HepG2 (cell line): ENCODE measurements around the gene BDH2. TPM values are rescaled to one million over a fixed set of nuclear protein-coding genes. Genes with fewer than 3 reads are reported as not detected.

ENCODE experiments used
- BRD4 ChIP-seq: sonication (generic); formaldehyde crosslinking; IDR thresholded peaks from 2 replicates; pipeline ENCODE4 v1.4.0; 2020; ENCODE audit warnings: missing genetic modification reagents
- CBX1 ChIP-seq: IDR thresholded peaks from one replicate; pipeline ENCODE4 v1.6.1; 2016; ENCODE audit warnings: antibody characterized with exemption, low read depth
- FOXK1 ChIP-seq: sonication (generic); formaldehyde crosslinking; IDR thresholded peaks from 2 replicates; pipeline ENCODE4 v1.4.0; 2020; ENCODE audit warnings: low read depth, missing genetic modification reagents, borderline replicate concordance
- KLF16 ChIP-seq, 2 experiments: sonication (generic) in 1 of 2; formaldehyde crosslinking in 1 of 2; IDR thresholded peaks; 2 replicates each; pipeline versions ENCODE4 v1.6.1 to v1.8.0; 2016 to 2023; ENCODE audit warnings: missing genetic modification reagents in 2 of 2, missing compliant biosample characterization in 1 of 2
- NR2C2 ChIP-seq: sonication (generic); formaldehyde crosslinking; IDR thresholded peaks from 2 replicates; pipeline ENCODE4 v1.4.0; 2020; ENCODE audit warnings: missing genetic modification reagents, mild to moderate bottlenecking, moderate library complexity, borderline replicate concordance
- PHF8 ChIP-seq: sonication (generic); formaldehyde crosslinking; IDR thresholded peaks from 2 replicates; pipeline ENCODE4 v1.5.0; 2020; ENCODE audit warnings: missing genetic modification reagents
- RAD21 ChIP-seq: fragments of 450-650 bp; formaldehyde crosslinking; IDR thresholded peaks from 2 replicates; pipeline ENCODE4 v1.5.0; 2020; ENCODE audit warnings: mild to moderate bottlenecking
- ZBTB3 ChIP-seq: sonication (generic); formaldehyde crosslinking; IDR thresholded peaks from 2 replicates; pipeline ENCODE4 v1.4.0; 2020; ENCODE audit warnings: low read depth, mild to moderate bottlenecking, moderate library complexity, missing genetic modification reagents, borderline replicate concordance
- ZNF205 ChIP-seq: IDR thresholded peaks from 2 replicates; pipeline ENCODE4 v1.6.1; 2018; ENCODE audit warnings: missing biosample characterization, missing genetic modification reagents
- ZNF264 ChIP-seq: sonication (generic); formaldehyde crosslinking; IDR thresholded peaks from 2 replicates; pipeline ENCODE4 v1.4.0; 2020; ENCODE audit warnings: missing genetic modification reagents
- ZNF432 ChIP-seq: sonication (generic); formaldehyde crosslinking; IDR thresholded peaks from 2 replicates; pipeline ENCODE4 v1.5.0; 2020; ENCODE audit warnings: missing genetic modification reagents, mild to moderate bottlenecking, borderline replicate concordance
- ZNF703 ChIP-seq: sonication (generic); formaldehyde crosslinking; IDR thresholded peaks from 2 replicates; pipeline ENCODE4 v1.5.1; 2020; ENCODE audit warnings: missing genetic modification reagents, mild to moderate bottlenecking, moderate library complexity, borderline replicate concordance
- polyA plus RNA-seq, 8 experiments: library from polyadenylated mRNA; depleted of rRNA in 3 of 8; stranded (reverse) in 7 of 8; unstranded in 1 of 8; fragments of >200 nt; fragmentation: Illumina TruSeq in 4 of 8; extraction: Trizol in 4 of 8; gene quantifications; 2 replicates each; pipeline versions ENCODE4 v1.2.1 to v1.2.3, GENCODE V29; 2011 to 2016; ENCODE audit warnings: low read depth in 4 of 8, missing spikeins in 1 of 8, mixed read lengths in 1 of 8; ENCODE audit not compliant: insufficient read depth in 1 of 8
- total RNA-seq, 5 experiments: library from RNA; depleted of rRNA; stranded (reverse); fragments of >200 nt; fragmentation: Illumina TruSeq; extraction: Trizol; gene quantifications; 2 replicates each; pipeline ENCODE4 v1.2.3, GENCODE V29; 2016; ENCODE audit warnings: low read depth in 1 of 5
- TF ChIP-seq, protein P1 (sequence below): sonication (generic); formaldehyde crosslinking; IDR thresholded peaks from 2 replicates; pipeline ENCODE4 v1.8.0; 2022; ENCODE audit warnings: missing genetic modification reagents, mild to moderate bottlenecking, moderate library complexity, borderline replicate concordance
- TF ChIP-seq, protein P2 (sequence below): sonication (generic); formaldehyde crosslinking; IDR thresholded peaks from 2 replicates; pipeline ENCODE4 v1.4.0; 2020; ENCODE audit warnings: mild to moderate bottlenecking, missing genetic modification reagents
- TF ChIP-seq, protein P3 (sequence below): sonication (generic); formaldehyde crosslinking; IDR thresholded peaks from 2 replicates; pipeline ENCODE4 v1.4.0; 2020; ENCODE audit warnings: missing genetic modification reagents
- TF ChIP-seq, protein P4 (sequence below): sonication (generic); formaldehyde crosslinking; IDR thresholded peaks from 2 replicates; pipeline ENCODE4 v1.5.1; 2020; ENCODE audit warnings: missing genetic modification reagents, mild to moderate bottlenecking, borderline replicate concordance
- TF ChIP-seq, protein P5 (sequence below): IDR thresholded peaks from 2 replicates; pipeline ENCODE4 v1.6.1; 2016; ENCODE audit warnings: control low read depth
- TF ChIP-seq, protein P6 (sequence below): sonication (generic); formaldehyde crosslinking; IDR thresholded peaks from 2 replicates; pipeline ENCODE4 v1.8.1; 2022; ENCODE audit warnings: low read depth, mild to moderate bottlenecking, missing genetic modification reagents

The BDH2 gene
- total and polyA plus RNA-seq, 2 of the 13 experiments (the other 11 are each of a cell fraction or from before 2014, with no cell fraction given): 34.8 to 46.2 TPM

DNA sequence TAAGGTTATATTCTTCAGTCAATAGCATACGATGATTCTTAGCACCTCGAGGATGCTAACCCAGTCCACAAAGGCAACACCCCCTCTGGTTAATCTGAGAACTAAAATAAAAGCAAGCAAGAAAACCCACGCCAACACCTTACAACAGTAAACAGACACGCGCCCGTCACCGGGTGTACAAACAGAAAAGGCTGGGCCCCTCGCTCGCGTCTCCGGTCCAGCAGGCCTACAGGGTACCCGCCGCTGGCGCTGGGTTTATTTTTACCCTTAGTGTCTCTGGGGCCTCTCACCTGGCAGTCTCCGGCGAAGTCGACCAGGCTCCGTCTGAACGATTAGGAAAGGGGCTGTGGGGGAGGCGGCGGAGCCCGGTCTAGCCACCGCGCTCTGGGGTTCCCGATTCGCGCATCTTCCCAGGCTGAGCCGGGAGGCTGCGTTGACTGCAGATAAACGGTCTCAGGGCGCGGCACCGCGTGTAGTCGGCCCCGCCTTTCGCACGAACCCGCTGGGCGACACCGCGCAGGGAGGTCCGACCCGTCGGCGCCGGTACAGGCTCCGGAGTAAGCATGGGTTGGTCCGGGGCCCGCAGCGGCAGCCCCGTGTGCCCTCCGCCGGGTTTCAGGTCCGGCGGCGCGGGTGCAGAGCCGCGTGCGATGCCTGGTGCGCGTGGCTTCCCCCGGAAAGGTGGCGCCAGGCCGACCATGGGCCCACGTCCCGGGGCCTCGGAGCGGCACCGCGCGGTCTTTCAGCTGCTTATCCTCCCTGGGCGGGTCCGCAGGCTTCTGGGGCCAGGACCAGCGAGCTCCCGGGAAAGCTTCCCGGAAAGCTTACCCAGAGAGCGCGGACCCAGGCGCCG lies 23.5 kb downstream of the BDH2 start (continued):
- 0 out of 2 replicates have a peak, but pooled peaks have one; percentile 33 for TF ChIP-seq FOXK1
- TF ChIP-seq, protein P1, sequence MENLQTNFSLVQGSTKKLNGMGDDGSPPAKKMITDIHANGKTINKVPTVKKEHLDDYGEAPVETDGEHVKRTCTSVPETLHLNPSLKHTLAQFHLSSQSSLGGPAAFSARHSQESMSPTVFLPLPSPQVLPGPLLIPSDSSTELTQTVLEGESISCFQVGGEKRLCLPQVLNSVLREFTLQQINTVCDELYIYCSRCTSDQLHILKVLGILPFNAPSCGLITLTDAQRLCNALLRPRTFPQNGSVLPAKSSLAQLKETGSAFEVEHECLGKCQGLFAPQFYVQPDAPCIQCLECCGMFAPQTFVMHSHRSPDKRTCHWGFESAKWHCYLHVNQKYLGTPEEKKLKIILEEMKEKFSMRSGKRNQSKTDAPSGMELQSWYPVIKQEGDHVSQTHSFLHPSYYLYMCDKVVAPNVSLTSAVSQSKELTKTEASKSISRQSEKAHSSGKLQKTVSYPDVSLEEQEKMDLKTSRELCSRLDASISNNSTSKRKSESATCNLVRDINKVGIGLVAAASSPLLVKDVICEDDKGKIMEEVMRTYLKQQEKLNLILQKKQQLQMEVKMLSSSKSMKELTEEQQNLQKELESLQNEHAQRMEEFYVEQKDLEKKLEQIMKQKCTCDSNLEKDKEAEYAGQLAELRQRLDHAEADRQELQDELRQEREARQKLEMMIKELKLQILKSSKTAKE (CRISPR knock-in tag): 0 out of 2 replicates have a peak, but pooled peaks have one; percentile 39
- TF ChIP-seq ZNF264 (CRISPR knock-in tag): no peak
- peak in 1 of 2 experiments; percentile 80; a peak in 2 of 4 replicates for TF ChIP-seq KLF16 (CRISPR knock-in tag; IDR thresholded peaks at IDR 0.05)
- TF ChIP-seq, protein P2, sequence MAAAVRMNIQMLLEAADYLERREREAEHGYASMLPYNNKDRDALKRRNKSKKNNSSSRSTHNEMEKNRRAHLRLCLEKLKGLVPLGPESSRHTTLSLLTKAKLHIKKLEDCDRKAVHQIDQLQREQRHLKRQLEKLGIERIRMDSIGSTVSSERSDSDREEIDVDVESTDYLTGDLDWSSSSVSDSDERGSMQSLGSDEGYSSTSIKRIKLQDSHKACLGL: peak; percentile 93
- TF ChIP-seq, protein P3, sequence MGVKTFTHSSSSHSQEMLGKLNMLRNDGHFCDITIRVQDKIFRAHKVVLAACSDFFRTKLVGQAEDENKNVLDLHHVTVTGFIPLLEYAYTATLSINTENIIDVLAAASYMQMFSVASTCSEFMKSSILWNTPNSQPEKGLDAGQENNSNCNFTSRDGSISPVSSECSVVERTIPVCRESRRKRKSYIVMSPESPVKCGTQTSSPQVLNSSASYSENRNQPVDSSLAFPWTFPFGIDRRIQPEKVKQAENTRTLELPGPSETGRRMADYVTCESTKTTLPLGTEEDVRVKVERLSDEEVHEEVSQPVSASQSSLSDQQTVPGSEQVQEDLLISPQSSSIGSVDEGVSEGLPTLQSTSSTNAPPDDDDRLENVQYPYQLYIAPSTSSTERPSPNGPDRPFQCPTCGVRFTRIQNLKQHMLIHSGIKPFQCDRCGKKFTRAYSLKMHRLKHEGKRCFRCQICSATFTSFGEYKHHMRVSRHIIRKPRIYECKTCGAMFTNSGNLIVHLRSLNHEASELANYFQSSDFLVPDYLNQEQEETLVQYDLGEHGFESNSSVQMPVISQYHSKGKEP (CRISPR knock-in tag): peak; percentile 74; the same call in 1 of the 2 replicates
- TF ChIP-seq ZNF432 (CRISPR knock-in tag): no peak
- no peak for TF ChIP-seq NR2C2 (CRISPR knock-in tag)
- no peak for TF ChIP-seq ZNF205 (CRISPR knock-in tag)
- TF ChIP-seq, protein P4, sequence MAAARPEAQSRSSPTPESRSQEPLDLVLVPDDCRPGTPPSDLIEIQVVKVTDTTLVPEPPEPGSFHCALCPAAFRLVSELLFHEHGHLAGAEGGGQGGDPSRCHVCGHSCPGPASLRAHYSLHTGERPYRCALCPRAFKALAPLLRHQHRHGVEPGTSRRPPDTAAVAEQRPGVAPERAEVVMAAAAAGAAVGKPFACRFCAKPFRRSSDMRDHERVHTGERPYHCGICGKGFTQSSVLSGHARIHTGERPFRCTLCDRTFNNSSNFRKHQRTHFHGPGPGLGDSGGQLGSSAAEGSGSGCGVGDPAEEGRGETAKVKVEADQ (CRISPR knock-in tag): no peak; the same call in 1 of the 2 replicates
- TF ChIP-seq CBX1: no peak
- no peak for TF ChIP-seq ZNF703 (CRISPR knock-in tag)
- TF ChIP-seq, protein P5, sequence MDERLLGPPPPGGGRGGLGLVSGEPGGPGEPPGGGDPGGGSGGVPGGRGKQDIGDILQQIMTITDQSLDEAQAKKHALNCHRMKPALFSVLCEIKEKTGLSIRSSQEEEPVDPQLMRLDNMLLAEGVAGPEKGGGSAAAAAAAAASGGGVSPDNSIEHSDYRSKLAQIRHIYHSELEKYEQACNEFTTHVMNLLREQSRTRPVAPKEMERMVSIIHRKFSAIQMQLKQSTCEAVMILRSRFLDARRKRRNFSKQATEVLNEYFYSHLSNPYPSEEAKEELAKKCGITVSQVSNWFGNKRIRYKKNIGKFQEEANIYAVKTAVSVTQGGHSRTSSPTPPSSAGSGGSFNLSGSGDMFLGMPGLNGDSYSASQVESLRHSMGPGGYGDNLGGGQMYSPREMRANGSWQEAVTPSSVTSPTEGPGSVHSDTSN (CRISPR knock-in tag): no peak
- peak; percentile 89 for TF ChIP-seq PHF8
- TF ChIP-seq ZBTB3: no peak
- TF ChIP-seq RAD21: peak; percentile 47
- TF ChIP-seq BRD4 (CRISPR knock-in tag): peak; percentile 75
- TF ChIP-seq, protein P6, sequence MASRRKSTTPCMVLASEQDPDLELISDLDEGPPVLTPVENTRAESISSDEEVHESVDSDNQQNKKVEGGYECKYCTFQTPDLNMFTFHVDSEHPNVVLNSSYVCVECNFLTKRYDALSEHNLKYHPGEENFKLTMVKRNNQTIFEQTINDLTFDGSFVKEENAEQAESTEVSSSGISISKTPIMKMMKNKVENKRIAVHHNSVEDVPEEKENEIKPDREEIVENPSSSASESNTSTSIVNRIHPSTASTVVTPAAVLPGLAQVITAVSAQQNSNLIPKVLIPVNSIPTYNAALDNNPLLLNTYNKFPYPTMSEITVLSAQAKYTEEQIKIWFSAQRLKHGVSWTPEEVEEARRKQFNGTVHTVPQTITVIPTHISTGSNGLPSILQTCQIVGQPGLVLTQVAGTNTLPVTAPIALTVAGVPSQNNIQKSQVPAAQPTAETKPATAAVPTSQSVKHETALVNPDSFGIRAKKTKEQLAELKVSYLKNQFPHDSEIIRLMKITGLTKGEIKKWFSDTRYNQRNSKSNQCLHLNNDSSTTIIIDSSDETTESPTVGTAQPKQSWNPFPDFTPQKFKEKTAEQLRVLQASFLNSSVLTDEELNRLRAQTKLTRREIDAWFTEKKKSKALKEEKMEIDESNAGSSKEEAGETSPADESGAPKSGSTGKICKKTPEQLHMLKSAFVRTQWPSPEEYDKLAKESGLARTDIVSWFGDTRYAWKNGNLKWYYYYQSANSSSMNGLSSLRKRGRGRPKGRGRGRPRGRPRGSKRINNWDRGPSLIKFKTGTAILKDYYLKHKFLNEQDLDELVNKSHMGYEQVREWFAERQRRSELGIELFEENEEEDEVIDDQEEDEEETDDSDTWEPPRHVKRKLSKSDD (CRISPR knock-in tag): no peak
